ENCODE measurements around the gene WRAP53. TPM values are rescaled to one million over a fixed set of nuclear protein-coding genes. Genes with fewer than 3 reads are reported as not detected.

The WRAP53 gene
- total and polyA plus RNA-seq, 2 of the 13 experiments (the other 11 are each of a cell fraction or from before 2014, with no cell fraction given), result 7.0 to 19.5 TPM

DNA sequence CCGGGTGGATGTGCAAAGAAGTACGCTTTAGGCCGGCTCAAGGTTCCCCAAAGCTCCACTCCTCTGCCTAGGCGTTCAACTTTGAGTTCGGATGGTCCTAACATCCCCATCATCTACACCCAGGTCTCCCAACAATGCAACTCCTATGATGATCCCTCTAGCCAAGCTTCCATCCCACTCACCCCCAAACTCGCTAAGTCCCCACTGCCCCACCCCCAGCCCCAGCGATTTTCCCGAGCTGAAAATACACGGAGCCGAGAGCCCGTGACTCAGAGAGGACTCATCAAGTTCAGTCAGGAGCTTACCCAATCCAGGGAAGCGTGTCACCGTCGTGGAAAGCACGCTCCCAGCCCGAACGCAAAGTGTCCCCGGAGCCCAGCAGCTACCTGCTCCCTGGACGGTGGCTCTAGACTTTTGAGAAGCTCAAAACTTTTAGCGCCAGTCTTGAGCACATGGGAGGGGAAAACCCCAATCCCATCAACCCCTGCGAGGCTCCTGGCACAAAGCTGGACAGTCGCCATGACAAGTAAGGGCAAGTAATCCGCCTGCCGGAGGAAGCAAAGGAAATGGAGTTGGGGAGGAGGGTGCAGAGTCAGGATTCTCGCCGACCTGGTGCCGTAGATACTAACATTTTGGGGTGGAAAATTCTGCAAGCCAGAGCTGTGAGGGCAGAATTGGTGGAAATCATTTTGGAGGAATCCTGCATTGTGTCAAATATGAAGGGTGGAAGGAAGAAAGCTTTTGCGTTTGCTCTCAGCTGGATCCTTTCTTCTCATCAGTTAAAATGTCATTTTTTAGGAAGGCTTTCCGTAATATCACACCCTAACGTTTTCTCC is 987 bp upstream of the WRAP53 start, which contains the start of gene TP53 (continued):
- TF ChIP-seq IRX3 (CRISPR knock-in tag; IDR thresholded peaks at IDR 0.05; ENCODE audit: borderline replicate concordance, low read depth), result no peak
- no peak for TF ChIP-seq ZNF335 (CRISPR knock-in tag; IDR thresholded peaks at IDR 0.05)
- no peak for TF ChIP-seq PHB2 (IDR thresholded peaks at IDR 0.05; ENCODE audit: partially characterized antibody)
- no peak for TF ChIP-seq RAD51 (IDR thresholded peaks at IDR 0.05; ENCODE audit: borderline replicate concordance)
- TF ChIP-seq SALL2 (CRISPR knock-in tag; IDR thresholded peaks at IDR 0.05), result peak; percentile 45; the same call in 1 of the 2 replicates
- TF ChIP-seq, protein P1, sequence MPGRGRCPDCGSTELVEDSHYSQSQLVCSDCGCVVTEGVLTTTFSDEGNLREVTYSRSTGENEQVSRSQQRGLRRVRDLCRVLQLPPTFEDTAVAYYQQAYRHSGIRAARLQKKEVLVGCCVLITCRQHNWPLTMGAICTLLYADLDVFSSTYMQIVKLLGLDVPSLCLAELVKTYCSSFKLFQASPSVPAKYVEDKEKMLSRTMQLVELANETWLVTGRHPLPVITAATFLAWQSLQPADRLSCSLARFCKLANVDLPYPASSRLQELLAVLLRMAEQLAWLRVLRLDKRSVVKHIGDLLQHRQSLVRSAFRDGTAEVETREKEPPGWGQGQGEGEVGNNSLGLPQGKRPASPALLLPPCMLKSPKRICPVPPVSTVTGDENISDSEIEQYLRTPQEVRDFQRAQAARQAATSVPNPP (CRISPR knock-in tag; IDR thresholded peaks at IDR 0.05), result no peak
- TF ChIP-seq, protein P2, sequence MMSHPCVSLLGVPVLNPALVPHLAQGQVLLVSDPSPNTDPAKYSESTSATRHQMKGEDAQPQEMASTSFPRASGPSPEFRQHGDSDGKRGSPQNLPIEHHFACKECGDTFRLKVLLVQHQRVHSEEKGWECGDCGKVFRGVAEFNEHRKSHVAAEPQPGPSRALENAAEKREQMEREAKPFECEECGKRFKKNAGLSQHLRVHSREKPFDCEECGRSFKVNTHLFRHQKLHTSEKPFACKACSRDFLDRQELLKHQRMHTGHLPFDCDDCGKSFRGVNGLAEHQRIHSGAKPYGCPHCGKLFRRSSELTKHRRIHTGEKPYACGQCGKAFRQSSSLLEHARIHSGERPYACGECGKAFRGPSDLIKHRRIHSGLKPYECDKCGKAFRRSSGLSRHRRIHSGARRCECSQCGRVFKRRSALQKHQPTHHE (CRISPR knock-in tag; IDR thresholded peaks at IDR 0.05; ENCODE audit: borderline replicate concordance), result no peak
- TF ChIP-seq KAT8 (CRISPR knock-in tag; IDR thresholded peaks at IDR 0.05), result peak; percentile 70
- TF ChIP-seq, protein P3, sequence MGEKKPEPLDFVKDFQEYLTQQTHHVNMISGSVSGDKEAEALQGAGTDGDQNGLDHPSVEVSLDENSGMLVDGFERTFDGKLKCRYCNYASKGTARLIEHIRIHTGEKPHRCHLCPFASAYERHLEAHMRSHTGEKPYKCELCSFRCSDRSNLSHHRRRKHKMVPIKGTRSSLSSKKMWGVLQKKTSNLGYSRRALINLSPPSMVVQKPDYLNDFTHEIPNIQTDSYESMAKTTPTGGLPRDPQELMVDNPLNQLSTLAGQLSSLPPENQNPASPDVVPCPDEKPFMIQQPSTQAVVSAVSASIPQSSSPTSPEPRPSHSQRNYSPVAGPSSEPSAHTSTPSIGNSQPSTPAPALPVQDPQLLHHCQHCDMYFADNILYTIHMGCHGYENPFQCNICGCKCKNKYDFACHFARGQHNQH (CRISPR knock-in tag; IDR thresholded peaks at IDR 0.05), result peak; percentile 46; the same call in 1 of the 2 replicates
- TF ChIP-seq ZNF614 (CRISPR knock-in tag; IDR thresholded peaks at IDR 0.05; ENCODE audit: borderline replicate concordance), result no peak
- no peak for TF ChIP-seq ZMYM2 (CRISPR knock-in tag; IDR thresholded peaks at IDR 0.05)
- TF ChIP-seq, protein P4, sequence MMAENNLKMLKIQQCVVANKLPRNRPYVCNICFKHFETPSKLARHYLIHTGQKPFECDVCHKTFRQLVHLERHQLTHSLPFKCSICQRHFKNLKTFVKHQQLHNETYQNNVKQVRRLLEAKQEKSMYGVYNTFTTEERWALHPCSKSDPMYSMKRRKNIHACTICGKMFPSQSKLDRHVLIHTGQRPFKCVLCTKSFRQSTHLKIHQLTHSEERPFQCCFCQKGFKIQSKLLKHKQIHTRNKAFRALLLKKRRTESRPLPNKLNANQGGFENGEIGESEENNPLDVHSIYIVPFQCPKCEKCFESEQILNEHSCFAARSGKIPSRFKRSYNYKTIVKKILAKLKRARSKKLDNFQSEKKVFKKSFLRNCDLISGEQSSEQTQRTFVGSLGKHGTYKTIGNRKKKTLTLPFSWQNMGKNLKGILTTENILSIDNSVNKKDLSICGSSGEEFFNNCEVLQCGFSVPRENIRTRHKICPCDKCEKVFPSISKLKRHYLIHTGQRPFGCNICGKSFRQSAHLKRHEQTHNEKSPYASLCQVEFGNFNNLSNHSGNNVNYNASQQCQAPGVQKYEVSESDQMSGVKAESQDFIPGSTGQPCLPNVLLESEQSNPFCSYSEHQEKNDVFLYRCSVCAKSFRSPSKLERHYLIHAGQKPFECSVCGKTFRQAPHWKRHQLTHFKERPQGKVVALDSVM (CRISPR knock-in tag; IDR thresholded peaks at IDR 0.05), result no peak
- TF ChIP-seq, protein P5, sequence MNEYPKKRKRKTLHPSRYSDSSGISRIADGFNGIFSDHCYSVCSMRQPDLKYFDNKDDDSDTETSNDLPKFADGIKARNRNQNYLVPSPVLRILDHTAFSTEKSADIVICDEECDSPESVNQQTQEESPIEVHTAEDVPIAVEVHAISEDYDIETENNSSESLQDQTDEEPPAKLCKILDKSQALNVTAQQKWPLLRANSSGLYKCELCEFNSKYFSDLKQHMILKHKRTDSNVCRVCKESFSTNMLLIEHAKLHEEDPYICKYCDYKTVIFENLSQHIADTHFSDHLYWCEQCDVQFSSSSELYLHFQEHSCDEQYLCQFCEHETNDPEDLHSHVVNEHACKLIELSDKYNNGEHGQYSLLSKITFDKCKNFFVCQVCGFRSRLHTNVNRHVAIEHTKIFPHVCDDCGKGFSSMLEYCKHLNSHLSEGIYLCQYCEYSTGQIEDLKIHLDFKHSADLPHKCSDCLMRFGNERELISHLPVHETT (CRISPR knock-in tag; conservative IDR thresholded peaks at IDR 0.05), result no peak
- no peak for TF ChIP-seq POGZ (CRISPR knock-in tag; IDR thresholded peaks at IDR 0.05)
- no peak for TF ChIP-seq FOXA1 (IDR thresholded peaks at IDR 0.05)
- no peak for TF ChIP-seq FOXA1 (CRISPR knock-in tag; IDR thresholded peaks at IDR 0.05)
- no peak for TF ChIP-seq SMARCC2 (IDR thresholded peaks at IDR 0.05)
- TF ChIP-seq, protein P6, sequence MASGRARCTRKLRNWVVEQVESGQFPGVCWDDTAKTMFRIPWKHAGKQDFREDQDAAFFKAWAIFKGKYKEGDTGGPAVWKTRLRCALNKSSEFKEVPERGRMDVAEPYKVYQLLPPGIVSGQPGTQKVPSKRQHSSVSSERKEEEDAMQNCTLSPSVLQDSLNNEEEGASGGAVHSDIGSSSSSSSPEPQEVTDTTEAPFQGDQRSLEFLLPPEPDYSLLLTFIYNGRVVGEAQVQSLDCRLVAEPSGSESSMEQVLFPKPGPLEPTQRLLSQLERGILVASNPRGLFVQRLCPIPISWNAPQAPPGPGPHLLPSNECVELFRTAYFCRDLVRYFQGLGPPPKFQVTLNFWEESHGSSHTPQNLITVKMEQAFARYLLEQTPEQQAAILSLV (CRISPR knock-in tag; IDR thresholded peaks at IDR 0.05; ENCODE audit: borderline replicate concordance), result no peak
- no peak for TF ChIP-seq PHF5A (CRISPR knock-in tag; IDR thresholded peaks at IDR 0.05; ENCODE audit: low read depth, unreplicated experiment)
- TF ChIP-seq ATF7 (IDR thresholded peaks at IDR 0.05), result no peak
- TF ChIP-seq ATF7 (CRISPR knock-in tag; IDR thresholded peaks at IDR 0.05), result no peak
- TF ChIP-seq MYNN (CRISPR knock-in tag; IDR thresholded peaks at IDR 0.05; ENCODE audit: low read depth), result no peak
- TF ChIP-seq ZNF549 (CRISPR knock-in tag; IDR thresholded peaks at IDR 0.05), result no peak
